ENCODE data around the gene CUBN.

GRCh38 chr10:17038627-17039026 lies 91.0 kb downstream of the CUBN start:
- TF ChIP-seq PBX3 (IDR thresholded peaks at IDR 0.05; ENCODE audit: insufficient replicate concordance, low read depth, low read length) (no peak), CTCF (IDR thresholded peaks at IDR 0.05 in 2 of 3, conservative IDR thresholded peaks at IDR 0.05 in 1 of 3; ENCODE audit: control insufficient read depth in 2 of 3, extremely low read depth in 1 of 3, insufficient read depth in 1 of 3, low read depth in 3 of 3, low read length in 3 of 3) (no peak), NFYA (IDR thresholded peaks at IDR 0.05; ENCODE audit: borderline replicate concordance, low read depth, low read length) (no peak), POLR2AphosphoS5 (IDR thresholded peaks at IDR 0.05; ENCODE audit: low read length) (no peak), STAT1 (conservative IDR thresholded peaks at IDR 0.05) (no peak), E2F8 (IDR thresholded peaks at IDR 0.05; ENCODE audit: low read depth, partially characterized antibody) (no peak), POLR2A (IDR thresholded peaks at IDR 0.05; ENCODE audit: low read depth, low read length) (no peak), POLR2AphosphoS2 (IDR thresholded peaks at IDR 0.05; ENCODE audit: low read depth, low read length) (no peak), SUZ12 (IDR thresholded peaks at IDR 0.05; ENCODE audit: unreplicated experiment) (no peak), EZH2 (IDR thresholded peaks at IDR 0.05; ENCODE audit: borderline replicate concordance, control insufficient read depth, low read depth, low read length) (no peak), EP300 (IDR thresholded peaks at IDR 0.05; ENCODE audit: borderline replicate concordance in 1 of 2, control insufficient read depth in 1 of 2, low read depth in 2 of 2, low read length in 2 of 2) (no peak), GABPA (IDR thresholded peaks at IDR 0.05; ENCODE audit: low read depth) (no peak), SP1 (IDR thresholded peaks at IDR 0.05; ENCODE audit: low read depth, low read length) (no peak), ESRRA (IDR thresholded peaks at IDR 0.05; ENCODE audit: low read length) (no peak)

All from GM12878 (cell line).